Transverse colon (tissue), 4 donors: Measurements from ENCODE around the gene CIAO1.

Source experiments
- POLR2A ChIP-seq: fragments of 450-650 bp; IDR thresholded peaks from one replicate; pipeline ENCODE4 v1.6.1; 2016; ENCODE audit warnings: antibody characterized with exemption, mild to moderate bottlenecking, moderate library complexity
- POLR2AphosphoS5 ChIP-seq, 3 donors: sonication (generic); formaldehyde crosslinking; IDR thresholded peaks; one replicate each; pipeline ENCODE4 v1.6.1; 2016; ENCODE audit warnings: antibody characterized with exemption in 3 of 3
- TF ChIP-seq, protein P1 (sequence below), 5 experiments: fragments of 200-600 bp in 3 of 5; fragments of 450-650 bp in 2 of 5; sonication (generic) in 3 of 5; IDR thresholded peaks; 1 replicate in 2 of 5; 2 replicates in 3 of 5; pipeline ENCODE4 v1.5.1; 2016 to 2017; ENCODE audit warnings: antibody characterized with exemption in 5 of 5, inconsistent platforms in 3 of 5, mild to moderate bottlenecking in 2 of 5, moderate library complexity in 1 of 5

DNA sequence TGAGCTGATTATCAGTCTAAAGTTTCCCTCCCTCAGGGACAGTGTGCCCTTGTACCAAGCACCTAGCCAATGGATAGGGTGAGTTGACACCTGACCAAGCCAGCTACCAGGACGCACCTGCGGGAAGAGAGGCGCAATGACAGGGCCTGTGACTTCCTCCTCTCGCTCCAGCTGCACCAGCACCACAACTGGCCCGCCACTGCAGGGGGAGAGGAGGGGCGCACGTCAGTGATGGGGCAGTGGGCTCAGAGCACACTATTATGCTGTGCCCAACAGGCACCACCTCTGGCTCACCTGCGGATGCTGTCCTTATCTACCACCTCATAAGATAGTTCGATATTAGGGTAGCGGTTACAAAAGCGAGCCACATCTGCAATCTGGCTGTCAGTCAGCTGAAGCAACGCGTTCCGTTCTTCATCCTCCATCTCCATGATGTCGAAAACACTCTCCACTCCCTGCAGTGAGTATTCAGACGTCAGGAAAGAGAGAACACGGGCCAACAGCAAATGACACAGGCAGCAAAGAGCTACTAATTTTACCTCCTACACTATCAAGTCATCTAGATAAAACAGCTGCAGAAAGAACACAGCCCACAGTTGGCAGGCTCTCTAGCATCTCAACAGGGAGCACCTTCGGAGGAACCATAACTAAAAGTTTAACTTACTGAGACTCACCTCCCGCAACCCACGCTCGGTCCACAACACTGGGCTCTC is 10.9 kb downstream of the CIAO1 start:
- no peak for TF ChIP-seq POLR2A
- TF ChIP-seq POLR2AphosphoS5 (IDR thresholded peaks at IDR 0.05): no peak
- TF ChIP-seq, protein P1, sequence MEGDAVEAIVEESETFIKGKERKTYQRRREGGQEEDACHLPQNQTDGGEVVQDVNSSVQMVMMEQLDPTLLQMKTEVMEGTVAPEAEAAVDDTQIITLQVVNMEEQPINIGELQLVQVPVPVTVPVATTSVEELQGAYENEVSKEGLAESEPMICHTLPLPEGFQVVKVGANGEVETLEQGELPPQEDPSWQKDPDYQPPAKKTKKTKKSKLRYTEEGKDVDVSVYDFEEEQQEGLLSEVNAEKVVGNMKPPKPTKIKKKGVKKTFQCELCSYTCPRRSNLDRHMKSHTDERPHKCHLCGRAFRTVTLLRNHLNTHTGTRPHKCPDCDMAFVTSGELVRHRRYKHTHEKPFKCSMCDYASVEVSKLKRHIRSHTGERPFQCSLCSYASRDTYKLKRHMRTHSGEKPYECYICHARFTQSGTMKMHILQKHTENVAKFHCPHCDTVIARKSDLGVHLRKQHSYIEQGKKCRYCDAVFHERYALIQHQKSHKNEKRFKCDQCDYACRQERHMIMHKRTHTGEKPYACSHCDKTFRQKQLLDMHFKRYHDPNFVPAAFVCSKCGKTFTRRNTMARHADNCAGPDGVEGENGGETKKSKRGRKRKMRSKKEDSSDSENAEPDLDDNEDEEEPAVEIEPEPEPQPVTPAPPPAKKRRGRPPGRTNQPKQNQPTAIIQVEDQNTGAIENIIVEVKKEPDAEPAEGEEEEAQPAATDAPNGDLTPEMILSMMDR (IDR thresholded peaks at IDR 0.05): no peak
